Activated CD8-positive, alpha-beta memory T cell treated with anti-CD3 and anti-CD28 coated beads for 48 hours (primary cell): Measurements from ENCODE around the gene NRCAM.

Source experiments
- DNase-seq, 3 experiments: peaks; one replicate each; pipeline ENCODE4 v3.0.0-alpha.2; 2020; ENCODE audit warnings: low read depth in 2 of 3, low spot score in 2 of 3

The NRCAM gene

DNA sequence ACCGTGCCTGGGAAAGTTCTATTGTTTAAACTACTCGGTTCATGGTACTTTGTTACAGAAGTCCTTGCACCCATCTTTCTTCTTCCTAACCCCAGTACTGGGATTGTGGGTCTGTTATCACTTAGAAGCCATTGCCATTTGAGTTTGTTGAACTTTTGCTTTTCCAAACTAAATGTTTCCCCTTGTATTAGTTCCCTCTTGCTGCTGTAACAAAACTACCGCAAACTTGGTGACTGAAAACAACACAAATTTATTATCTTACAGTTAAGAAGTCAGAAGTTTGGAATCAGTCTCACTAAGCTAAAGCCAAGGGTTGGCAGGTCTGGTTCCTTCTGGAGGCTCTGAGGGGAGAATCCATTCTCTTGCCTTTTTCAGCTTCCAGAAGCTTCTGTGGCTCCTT, 319.2 kb downstream of the NRCAM start:
- DNase-seq = no peak

DNA sequence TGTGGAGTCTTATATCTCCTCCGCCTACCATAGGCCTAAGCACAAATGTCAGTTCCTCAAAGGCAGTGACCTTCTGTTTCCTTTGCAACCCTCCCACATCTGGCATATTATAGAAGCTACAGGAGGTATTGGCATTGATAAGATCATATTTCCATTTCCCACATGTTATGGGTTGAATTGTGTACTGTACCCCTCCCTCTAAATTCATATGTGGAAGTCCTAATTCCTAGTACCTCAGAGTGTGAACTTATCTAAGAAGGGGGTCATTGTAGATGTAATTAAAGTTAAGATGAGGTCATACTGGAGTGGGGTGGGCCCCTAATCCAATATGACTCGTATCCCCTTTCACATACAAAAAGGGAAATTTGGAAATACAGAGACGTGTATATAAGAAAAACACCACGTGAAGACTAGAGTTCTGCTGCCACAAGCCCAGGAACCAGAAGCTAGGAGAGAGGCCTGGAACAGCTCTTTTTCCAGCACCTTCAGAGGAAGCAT, 320.0 kb downstream of the NRCAM start:
- DNase-seq = no peak

DNA sequence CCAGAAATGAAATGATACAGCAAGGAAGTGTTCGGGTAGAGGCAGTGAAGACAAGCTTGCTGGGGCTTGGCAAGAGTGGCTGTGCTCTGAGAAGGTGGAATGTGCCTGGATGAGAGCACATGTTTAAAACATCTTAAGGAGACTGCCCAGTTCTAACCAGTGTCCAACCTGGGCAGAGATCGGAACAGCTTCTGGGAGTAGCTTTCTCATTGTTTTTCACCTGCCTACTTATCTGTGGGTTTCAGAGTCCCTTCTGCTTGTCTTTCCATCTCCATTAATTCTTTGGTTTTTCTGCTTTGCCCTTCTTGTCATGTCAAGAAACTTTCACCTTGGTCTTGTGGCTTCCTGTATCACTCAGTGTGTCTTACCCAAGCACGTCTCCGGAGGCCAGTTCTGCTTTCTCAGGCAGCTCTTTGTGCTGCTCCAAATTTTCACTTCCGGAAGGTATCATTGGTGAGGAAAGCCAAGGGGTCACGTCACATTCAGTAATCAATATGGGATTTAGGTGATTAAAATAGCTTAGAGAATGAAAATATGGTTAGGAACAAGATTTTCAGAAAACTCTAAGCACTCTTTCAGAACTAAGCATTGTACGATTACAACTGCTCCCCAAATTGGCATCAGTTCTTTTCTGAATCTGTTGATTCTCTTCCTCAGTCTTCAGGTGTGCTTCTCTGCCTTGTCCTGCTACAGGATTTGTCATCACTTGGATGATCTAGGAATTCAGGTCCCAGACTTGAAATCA, 320.6 kb downstream of the NRCAM start:
- DNase-seq = no peak

DNA sequence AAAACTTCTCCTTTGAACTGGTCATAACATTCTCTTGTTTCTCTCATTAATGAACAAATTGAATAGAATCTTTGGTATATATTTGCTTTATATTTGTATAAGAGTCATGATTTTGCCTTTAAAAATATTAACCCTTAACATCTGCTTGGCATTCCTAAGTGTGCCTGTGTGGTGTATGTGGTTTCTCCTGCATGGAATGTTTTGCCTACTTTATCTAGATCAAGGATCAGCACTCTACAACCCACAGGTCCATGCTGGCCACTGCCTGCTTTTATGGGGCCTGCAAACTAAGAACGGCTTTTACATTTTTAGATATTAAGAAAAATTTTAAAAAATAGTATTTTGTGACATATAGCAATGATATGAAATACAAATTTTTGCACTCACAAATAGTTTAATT, 321.8 kb downstream of the NRCAM start:
- no peak for DNase-seq

DNA sequence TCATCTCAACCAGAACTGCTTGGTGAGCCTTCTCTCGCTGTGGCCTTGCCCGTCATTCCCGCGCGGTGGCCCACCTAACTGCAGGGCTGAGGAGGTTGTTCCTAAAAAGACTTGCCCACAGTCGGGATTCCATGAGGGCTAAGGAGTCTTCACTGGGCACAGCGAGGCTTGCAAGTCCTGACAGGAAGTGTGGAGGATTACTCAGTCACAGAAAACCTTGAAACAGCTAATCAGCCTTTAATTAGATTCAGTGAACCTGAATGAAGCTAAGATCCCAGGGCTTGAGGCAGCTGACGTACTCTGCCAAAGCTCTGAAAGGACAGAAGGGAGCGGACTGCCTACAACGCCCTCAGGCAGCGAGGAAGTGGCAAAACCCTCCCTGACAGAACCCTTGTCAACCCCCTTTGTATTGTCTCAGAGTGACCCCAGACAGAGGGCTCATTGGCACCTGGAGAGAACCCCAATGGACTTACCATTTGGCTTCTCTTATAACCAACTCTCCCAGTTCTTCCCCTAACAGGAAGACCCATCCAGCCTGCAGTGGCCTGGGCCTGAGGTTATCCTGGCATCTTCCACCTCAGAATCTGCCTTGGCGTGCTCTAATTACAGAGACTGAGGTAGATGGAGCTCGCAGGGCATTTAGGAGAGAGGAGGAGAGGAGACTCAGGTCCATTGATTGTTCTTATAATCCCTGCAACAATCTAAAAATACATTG, 323.5 kb downstream of the NRCAM start:
- no peak for DNase-seq

DNA sequence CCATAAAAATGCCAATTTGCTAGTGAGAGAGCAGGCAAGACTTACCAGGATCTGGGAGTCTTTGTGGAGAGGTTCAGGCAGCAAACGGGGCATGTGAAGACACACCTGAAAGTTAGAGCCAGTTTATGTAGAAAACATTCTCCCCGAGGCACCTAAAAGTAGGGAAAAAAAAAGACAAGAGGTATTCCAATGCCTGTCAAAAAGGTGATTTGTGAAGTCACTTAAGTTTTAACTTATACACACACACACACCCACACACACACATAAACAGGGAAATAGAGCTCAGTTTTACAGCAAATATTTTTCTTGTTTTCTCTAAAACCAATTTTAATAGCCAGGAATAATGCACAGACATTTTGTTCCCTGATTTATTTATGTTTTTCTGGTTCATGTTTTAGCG, 326.0 kb downstream of the NRCAM start, which contains the start of gene LAMB4:
Gene LAMB4 (minus strand): TSS at position 101 of the 400 bp plus-strand sequence. CDS start 7,197 bp downstream, outside the sequence.
- DNase-seq = no peak

DNA sequence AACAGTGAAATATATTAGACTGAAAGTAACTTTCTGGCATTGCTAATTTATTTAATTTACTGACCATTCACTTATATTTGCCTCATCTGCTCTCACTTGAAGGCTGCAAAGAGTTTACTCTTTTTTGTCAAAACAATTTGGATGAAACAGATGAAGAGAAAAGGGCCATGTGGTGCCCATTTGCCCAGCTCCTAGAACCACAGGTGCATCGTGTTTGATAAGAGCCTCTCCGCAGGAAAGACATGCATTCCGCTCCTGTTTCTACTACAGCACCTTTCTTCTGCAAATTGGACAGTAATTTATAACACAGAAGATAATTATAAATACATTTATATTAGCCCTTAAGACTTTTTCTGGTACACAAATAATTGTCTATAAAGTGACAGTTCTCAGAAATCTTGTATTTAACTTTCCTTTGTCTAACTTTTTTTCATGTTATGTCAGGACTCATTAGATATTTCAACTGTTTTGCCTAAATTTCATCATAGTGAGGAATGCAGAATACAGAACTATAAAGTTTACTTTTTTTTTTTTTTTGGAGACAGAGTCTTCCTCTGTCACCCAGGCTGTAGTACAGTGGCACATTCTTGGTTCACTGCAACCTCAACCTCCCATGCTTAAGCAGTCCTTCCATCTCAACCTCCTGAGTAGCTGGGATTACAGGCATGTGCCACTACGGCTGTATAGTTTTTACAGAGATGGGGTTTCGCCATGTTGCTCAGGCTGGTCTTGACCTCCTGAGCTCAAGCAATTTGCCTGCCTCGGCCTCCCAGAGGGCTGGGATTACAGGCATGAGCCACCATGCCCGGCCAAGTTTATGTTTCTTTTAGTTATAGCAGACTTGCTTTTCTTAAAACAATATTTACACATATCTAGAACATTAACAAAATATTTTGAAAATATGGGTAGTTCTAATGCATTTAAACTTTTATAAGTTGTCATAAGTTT, 326.9 kb downstream of the NRCAM start:
- DNase-seq = no peak

DNA sequence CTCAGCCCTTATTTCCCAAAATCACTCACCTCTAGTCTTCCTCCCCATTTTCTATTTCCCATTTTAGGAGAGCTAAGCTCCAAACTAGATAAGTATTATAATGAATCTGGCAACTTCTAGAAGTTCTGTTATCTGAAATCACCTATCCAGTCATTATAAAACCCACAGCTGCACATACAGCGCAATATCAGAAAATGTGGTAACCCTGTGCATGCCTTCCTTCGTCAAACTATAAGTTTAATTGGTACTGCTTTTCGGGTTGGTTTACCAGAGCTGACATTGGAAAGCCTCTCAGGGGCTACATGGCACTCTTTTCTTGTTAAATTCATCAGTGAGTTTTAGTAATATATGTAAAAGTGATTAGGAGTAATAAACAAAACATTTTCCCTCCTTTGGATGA, 327.7 kb downstream of the NRCAM start:
- no peak for DNase-seq

DNA sequence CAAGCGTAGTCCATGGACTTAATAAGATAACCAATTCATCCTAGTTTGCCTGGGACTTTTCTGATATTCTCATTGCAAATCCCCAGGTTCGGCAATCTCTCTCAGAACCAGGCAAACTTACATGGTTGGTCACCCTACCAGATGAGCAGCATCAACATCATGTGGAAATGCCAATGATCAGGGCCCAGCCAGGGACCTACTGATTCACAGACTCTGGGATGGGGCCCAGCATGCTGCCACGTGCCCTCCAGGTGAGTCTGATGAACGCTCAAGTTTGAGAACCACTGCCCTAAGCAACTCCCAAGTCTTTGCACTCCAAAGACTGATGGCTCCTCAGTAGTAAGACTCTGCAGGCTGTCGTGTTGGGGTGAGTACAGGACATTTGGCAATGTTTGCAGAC, 328.8 kb downstream of the NRCAM start:
- DNase-seq = no peak

DNA sequence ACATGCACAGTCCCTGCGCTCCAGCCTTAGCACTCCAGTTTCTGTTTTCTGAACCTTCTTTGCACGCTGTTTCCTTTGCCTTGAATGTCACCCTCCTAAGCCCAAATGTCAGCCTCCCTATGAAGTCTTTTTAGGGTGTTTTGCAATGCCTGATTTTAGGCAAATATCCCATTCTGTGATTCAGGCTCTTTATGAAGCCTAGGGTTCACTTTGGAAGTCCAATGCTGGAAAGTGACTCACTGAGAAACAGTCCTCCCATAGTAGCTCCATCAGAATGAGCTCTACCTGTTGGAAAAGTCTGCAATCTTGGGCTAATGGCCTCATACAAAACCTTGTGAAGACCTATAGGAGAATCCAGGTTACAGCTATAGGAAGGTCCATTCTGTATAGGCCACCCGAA, 331.4 kb downstream of the NRCAM start:
- no peak for DNase-seq

DNA sequence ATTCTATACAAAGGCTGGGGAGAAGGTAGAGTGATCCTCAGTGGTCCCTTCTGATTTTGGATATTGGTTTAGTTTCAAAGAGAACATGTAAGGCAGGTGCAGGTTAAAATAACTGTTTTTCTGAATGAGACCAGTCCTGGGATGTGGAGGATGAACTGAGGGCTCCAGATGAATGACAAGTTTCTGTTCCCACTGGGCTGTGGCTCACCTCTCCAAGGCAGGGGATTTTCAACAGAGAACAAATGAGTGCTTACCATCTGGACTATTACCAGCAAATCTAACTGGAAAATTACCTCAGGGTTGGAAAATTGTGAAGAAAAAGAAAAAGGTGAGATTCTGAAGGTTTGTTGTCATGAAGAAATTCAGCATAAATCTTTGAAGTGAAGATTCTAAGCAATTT, 334.1 kb downstream of the NRCAM start:
- DNase-seq = no peak

DNA sequence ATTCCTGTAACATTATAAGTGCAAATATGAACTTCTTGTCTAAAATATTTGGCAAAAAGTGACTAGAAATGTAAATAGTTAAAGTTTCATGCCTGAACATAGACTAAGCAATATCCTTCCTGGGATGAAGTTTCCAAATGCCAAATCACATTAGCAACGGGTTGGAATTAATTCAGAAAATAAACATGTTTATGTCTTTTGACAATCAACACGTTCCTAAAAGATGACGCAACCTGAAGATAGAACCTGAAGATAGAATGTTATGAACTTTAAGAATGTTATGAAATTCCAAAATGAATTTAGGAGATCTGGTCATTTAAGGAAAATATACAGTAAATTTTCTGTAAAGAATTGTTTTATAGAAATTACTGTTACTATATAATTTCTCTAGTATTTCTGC, 335.3 kb downstream of the NRCAM start:
- DNase-seq = no peak

DNA sequence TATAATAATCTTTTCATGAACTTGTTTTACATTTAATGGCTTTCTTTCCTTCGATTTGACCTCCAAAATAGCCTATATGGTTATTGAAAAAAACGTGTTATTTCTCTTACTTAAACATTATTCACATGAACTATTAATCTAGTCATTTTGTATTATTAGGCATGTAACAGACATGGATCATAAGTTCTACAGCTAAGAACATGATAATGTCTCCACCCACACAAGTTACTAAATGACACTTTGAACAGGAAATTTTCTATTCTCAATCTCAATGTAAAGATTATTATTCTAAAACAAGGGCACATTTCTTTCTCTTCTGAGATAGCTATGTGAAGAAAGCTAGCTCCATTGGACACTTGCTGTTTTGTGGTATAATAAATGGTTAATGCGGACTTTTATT, 336.0 kb downstream of the NRCAM start:
- no peak for DNase-seq

DNA sequence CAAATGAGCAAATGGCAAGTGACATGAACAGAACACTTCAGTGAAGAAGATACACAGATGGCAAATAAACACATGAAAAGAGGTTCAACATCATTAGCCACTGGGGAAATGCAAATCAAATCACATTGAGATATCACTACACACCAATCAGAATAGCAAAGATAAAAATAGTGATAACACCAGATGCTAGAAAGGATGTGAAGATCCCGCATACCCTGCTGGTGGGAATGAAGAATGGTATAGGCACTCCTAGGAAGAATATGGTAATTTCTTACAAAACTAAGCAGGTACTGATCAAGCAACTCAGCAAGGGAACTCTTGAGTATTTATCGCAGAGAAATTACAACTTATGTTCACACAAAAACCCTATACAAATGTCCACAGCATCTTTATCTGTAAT, 337.3 kb downstream of the NRCAM start:
- no peak for DNase-seq

DNA sequence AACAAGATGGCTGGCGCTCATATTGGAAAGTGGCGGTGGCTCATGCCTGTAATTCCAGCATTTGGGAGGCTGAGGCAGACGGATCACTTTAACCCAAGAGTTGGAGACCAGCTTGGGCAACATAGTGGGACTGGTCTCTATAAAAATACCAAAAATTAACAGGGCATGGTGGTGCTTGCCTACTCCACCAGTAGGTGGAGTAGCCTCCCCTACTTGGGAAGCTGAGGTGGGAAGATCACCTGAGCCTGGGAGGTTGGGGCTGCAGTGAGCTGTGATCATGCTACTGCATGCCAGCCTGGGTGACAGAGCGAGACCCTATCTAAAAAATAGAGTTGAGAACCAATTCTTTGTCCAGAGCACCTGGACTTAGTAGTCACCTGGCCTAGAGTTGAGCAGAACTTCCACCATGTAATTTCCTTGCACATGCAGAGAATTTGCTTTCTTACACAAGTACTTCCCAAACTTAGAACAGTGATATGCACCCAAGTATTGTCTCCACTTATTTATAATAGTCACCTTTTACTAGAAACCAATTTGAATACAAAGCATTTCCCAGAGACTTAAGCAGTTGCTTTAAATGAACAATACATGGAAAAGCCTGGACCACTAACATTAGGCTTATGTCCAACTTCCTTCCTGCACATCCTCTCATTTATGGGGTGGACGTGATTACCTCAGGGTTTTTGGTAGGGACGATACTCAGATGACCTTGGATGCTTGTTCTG, 342.0 kb downstream of the NRCAM start:
- no peak for DNase-seq

DNA sequence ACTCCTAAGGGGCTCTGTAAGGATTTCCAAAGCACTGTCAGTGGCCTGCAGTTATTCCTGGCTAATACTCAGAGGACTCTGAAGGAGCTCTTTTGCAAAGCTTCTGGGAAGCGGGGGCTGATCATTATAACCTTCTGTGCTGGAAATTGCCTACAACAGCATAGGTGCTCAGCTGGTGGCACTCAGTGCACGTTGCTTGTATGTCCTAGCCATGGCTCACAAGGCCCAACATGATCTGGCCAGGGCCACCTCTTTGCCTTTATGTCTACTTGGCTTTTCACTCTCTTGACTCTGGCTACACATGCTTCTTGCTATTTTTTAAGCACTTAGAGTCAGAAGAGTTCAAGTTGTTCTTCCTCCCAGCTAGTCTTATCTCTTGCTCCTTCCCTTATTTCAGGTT, 343.6 kb downstream of the NRCAM start:
- DNase-seq = no peak

DNA sequence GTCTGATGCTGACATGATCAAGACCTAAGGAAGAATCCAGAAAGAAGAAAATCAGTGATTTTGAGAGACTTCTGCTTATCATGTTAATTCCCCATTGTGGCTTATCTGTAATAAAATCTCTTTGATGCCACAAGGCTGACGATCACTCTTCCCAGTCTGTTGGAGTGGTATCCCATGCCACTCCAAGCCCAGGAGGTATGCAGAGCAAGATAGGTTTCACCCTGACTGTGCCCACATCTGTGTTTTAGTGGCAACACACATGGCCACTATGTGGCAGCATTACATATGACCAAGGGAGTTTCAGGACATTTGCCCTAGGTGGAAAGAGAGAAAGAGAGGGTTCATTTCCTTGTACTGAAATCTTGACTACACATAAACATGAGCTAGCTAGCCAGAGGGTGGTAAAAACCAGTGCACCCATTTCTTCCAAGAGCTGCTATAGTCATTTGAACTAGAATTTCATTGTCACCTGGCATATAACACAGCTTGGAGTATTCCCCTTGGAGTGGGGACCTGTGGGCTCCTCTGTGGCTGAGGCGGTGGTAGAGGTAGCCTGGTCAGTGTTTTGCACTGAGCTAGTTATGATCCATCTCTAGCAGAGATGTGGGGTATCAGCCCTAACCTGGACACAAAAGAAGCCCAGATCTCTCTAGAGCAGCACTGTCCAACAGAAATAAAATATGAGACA, 346.9 kb downstream of the NRCAM start:
- DNase-seq = no peak

DNA sequence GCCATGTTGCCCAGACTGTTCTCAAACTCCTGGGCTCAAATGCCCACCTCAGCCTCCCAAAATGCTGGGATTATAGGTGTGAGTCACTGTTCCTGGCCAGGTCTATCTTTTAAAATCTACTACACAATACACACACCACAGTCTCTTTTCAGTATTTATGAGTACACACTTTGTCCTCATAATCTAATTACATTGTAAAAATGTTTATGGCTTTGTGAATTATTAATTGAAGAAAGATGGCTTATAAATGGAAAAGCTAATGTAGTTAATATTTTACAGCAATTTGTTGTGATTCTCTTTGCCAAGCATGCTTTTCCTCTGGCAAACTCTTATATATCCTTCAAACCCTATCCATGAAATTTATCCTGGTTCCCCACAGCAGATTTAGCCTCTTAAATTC, 348.1 kb downstream of the NRCAM start:
- no peak for DNase-seq

DNA sequence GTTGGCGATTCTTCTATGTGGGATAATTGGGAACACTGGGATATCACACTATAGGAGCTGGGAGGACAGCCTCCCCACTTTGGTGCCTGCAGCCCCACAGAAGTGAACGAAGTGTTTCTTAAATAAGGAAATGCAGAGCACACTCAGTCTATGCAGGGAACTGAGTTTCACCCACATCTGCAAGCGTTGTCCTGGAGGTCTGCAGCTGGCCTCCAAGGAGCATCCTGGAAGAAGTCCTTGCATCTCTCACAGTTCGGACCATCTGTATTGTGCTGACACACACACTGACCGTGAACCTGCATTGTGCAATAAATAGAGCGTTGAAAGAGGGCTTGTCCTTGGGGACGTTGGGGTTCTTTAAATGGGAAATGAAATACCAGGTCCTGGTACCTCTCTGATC, 351.9 kb downstream of the NRCAM start:
- no peak for DNase-seq
